HCT116 (cell line): ENCODE data around the gene RPL18.

Source experiments
- CTCF ChIP-seq, 3 experiments: fragments of 200-600 bp in 1 of 3; sonication (generic) in 1 of 3; IDR thresholded peaks in 2 of 3; conservative IDR thresholded peaks in 1 of 3; 2 replicates each; pipeline ENCODE4 v1.5.1; 2012 to 2017; ENCODE audit warnings: low read depth in 2 of 3, low read length in 2 of 3, antibody characterized with exemption in 1 of 3, borderline replicate concordance in 1 of 3, control low read depth in 1 of 3, mild to moderate bottlenecking in 1 of 3, mixed read lengths in 1 of 3, mixed run types in 1 of 3, moderate library complexity in 1 of 3; ENCODE audit not compliant: insufficient read depth in 1 of 3
- EGR1 ChIP-seq: IDR thresholded peaks from 2 replicates; pipeline ENCODE4 v1.6.1; 2012; ENCODE audit warnings: low read depth
- EZH2phosphoT487 ChIP-seq: fragments of 200-600 bp; IDR thresholded peaks from 2 replicates; pipeline ENCODE4 v1.6.1; 2018; ENCODE audit warnings: antibody characterized with exemption, borderline replicate concordance
- POLR2A ChIP-seq: IDR thresholded peaks from 2 replicates; pipeline ENCODE4 v1.7.0; 2011; ENCODE audit warnings: borderline replicate concordance; ENCODE audit not compliant: insufficient read depth, insufficient read length; ENCODE audit errors: extremely low read depth
- RAD21 ChIP-seq: IDR thresholded peaks from 2 replicates; pipeline ENCODE4 v1.6.1; 2012; ENCODE audit warnings: low read depth, mild to moderate bottlenecking
- REST ChIP-seq: IDR thresholded peaks from 2 replicates; pipeline ENCODE4 v1.6.1; 2012; ENCODE audit warnings: low read depth
- SIN3A ChIP-seq: IDR thresholded peaks from 2 replicates; pipeline ENCODE4 v1.6.1; 2012; ENCODE audit warnings: low read depth
- ZBTB33 ChIP-seq: IDR thresholded peaks from 2 replicates; pipeline ENCODE4 v1.6.1; 2011; ENCODE audit warnings: mild to moderate bottlenecking, low read length, moderate library complexity; ENCODE audit not compliant: insufficient replicate concordance; ENCODE audit errors: extremely low read depth

GRCh38 chr19:48644839-48645619 lies 26.1 kb upstream of the RPL18 start:
- TF ChIP-seq CTCF (IDR thresholded peaks at IDR 0.05 in 2 of 3, conservative IDR thresholded peaks at IDR 0.05 in 1 of 3; ENCODE audit: borderline replicate concordance in 1 of 3, insufficient read depth in 1 of 3, low read depth in 2 of 3, low read length in 2 of 3), result no peak
- TF ChIP-seq SIN3A, result no peak
- no peak for TF ChIP-seq REST
- no peak for TF ChIP-seq RAD21
- TF ChIP-seq EZH2phosphoT487, result no peak
- peak; percentile 17 for TF ChIP-seq POLR2A
- no peak for TF ChIP-seq ZBTB33
- peak; percentile 75 for TF ChIP-seq EGR1
